ENCODE data around the gene DAAM1.

DAAM1 gene

DNA sequence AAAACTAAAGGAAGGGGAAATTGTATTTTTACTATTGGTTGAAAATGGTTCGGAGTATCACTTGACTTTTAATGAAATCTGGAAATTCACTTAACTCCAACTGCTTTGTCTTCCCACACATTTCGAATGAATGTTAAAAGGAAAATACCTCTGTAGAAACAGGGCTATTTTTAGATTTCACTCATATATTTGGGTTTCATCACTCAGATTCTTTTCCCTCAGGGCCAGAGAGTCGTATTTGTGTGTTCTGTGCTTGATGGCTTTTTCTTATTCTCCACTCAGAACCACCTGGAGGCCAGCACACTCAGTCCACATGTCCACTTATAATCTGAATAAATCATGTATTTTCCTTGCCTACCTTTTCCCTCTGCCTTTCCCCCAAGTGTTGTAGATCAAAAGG lies 40.0 kb downstream of the DAAM1 start:
- Histone ChIP-seq H3K9me3 (ENCODE audit: control insufficient read depth, low read length) (no peaks in the 10 kb centered on the region), H3K4me2 (ENCODE audit: low read length) (no peak overlapping the region), H3K27me3 (ENCODE audit: control insufficient read depth, insufficient read depth, low read length) (no peaks in the 10 kb centered on the region), H3K27ac (no peak overlapping the region), H3K79me2 (peaks cover 80% of the 10 kb centered on the region), H3K4me1 (peaks cover 11% of the 10 kb centered on the region), H3K9ac (no peak overlapping the region), H3K36me3 (ENCODE audit: control insufficient read depth, insufficient read depth, low read length) (no peaks in the 10 kb centered on the region), H3K4me3 (ENCODE audit: low read depth, low read length) (no peak overlapping the region), H2AFZ (no peak overlapping the region)
- TF ChIP-seq, protein P1, sequence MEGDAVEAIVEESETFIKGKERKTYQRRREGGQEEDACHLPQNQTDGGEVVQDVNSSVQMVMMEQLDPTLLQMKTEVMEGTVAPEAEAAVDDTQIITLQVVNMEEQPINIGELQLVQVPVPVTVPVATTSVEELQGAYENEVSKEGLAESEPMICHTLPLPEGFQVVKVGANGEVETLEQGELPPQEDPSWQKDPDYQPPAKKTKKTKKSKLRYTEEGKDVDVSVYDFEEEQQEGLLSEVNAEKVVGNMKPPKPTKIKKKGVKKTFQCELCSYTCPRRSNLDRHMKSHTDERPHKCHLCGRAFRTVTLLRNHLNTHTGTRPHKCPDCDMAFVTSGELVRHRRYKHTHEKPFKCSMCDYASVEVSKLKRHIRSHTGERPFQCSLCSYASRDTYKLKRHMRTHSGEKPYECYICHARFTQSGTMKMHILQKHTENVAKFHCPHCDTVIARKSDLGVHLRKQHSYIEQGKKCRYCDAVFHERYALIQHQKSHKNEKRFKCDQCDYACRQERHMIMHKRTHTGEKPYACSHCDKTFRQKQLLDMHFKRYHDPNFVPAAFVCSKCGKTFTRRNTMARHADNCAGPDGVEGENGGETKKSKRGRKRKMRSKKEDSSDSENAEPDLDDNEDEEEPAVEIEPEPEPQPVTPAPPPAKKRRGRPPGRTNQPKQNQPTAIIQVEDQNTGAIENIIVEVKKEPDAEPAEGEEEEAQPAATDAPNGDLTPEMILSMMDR (IDR thresholded peaks at IDR 0.05), result no peak

DNA sequence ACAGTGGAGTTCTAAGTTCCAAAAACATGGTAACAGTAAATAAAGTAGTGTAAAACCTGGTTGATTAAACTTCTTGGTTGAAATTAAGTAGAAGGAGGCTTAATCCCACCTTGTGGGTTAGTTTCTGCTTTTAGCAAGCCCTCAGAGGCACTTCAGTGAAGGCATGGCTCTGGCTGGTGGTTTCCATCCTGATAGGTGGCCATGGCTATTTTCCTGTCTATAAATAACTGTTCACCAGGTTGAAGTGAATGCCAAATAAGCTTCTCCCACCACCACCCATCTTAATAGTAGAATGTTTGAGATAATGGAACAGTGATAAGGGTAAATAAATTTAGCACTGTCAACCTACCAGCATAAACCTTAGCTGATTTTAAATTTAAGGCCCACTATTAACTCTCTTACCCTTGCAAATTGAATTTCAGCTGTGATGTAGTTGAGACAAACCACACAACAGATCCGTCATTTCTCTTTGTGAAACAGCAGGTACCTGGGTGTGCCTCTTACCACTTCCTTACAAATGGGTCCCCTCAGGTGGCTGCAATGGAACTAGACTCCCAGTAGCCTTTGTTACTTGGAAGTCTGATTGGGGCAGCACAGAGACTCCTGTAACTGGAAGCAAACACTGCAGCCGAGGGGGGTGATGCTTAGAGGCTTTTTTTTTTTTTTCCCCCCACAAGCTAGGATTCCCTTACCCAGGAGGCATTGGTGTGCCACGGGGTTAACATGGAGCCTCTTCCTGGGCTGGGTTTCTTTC lies 41.4 kb downstream of the DAAM1 start:
- H3K4me2 ChIP-seq (ENCODE audit: low read length), result no peak overlapping the region
- no peak overlapping the region for H2AFZ ChIP-seq
- TF ChIP-seq, protein P1 (IDR thresholded peaks at IDR 0.05), result no peak
- H3K79me2 ChIP-seq, result peaks cover 77% of the 10 kb centered on the region
- peaks cover 11% of the 10 kb centered on the region for H3K4me1 ChIP-seq
- H3K27ac ChIP-seq, result no peak overlapping the region
- H3K36me3 ChIP-seq (ENCODE audit: control insufficient read depth, insufficient read depth, low read length), result no peaks in the 10 kb centered on the region
- H3K4me3 ChIP-seq (ENCODE audit: low read depth, low read length), result no peak overlapping the region
- no peaks in the 10 kb centered on the region for H3K27me3 ChIP-seq (ENCODE audit: control insufficient read depth, insufficient read depth, low read length)
- no peak overlapping the region for H3K9ac ChIP-seq
- H3K9me3 ChIP-seq (ENCODE audit: control insufficient read depth, low read length), result no peaks in the 10 kb centered on the region

DNA sequence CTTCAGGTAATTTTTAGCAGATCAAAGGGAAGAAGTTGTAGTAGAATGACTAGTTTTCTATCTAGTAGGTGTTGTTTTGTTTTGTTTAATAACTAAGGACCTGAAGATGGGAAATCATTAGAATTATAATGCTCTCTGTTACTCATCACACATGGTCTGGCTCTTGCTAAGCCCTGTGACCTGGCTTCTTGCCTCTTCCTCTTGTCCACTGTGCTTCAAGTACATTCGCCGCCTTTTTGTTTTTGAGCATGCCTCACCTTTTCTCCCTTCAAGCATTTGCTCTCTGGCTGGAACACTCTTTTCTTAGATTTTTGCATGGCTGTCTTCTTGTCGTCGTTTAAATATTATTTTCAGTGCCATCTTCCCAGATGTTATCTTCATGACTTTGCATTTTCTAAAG lies 47.7 kb downstream of the DAAM1 start:
- Histone ChIP-seq H2AFZ (no peak overlapping the region), H3K27ac (no peak overlapping the region), H3K9me3 (ENCODE audit: control insufficient read depth, low read length) (no peaks in the 10 kb centered on the region), H3K27me3 (ENCODE audit: control insufficient read depth, insufficient read depth, low read length) (no peaks in the 10 kb centered on the region), H3K9ac (no peak overlapping the region), H3K4me1 (peaks cover 5% of the 10 kb centered on the region), H3K79me2 (peaks cover 45% of the 10 kb centered on the region), H3K4me3 (ENCODE audit: low read depth, low read length) (no peak overlapping the region), H3K4me2 (ENCODE audit: low read length) (no peak overlapping the region), H3K36me3 (ENCODE audit: control insufficient read depth, insufficient read depth, low read length) (no peaks in the 10 kb centered on the region)
- TF ChIP-seq, protein P1 (IDR thresholded peaks at IDR 0.05), result no peak

DNA sequence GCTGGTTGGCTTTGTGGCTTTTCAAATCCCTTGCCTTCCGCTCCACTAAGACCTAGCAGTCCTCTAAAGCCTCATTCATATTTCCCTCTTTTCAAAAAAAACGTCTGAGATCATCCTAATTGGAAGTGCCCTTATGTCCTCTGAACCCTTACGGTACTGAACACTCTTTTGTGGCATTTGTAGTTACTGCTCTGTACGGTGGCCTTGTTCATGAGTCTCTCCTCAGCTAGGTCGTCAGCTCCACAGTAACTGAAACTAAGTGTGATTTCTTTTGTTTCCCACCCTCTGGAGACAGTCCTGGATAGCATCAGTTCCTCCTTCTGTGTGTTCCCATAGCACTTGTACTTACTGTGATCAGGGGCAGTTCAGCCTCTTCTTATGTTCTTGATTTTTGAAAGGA lies 49.7 kb downstream of the DAAM1 start:
- no peaks in the 10 kb centered on the region for H3K36me3 ChIP-seq (ENCODE audit: control insufficient read depth, insufficient read depth, low read length)
- no peak overlapping the region for H3K27ac ChIP-seq
- H2AFZ ChIP-seq, result no peak overlapping the region
- H3K4me3 ChIP-seq (ENCODE audit: low read depth, low read length), result no peak overlapping the region
- peaks cover 28% of the 10 kb centered on the region for H3K79me2 ChIP-seq
- peaks cover 5% of the 10 kb centered on the region for H3K4me1 ChIP-seq
- TF ChIP-seq, protein P1 (IDR thresholded peaks at IDR 0.05), result no peak
- no peaks in the 10 kb centered on the region for H3K27me3 ChIP-seq (ENCODE audit: control insufficient read depth, insufficient read depth, low read length)
- no peaks in the 10 kb centered on the region for H3K9me3 ChIP-seq (ENCODE audit: control insufficient read depth, low read length)
- no peak overlapping the region for H3K9ac ChIP-seq
- no peak overlapping the region for H3K4me2 ChIP-seq (ENCODE audit: low read length)

DNA sequence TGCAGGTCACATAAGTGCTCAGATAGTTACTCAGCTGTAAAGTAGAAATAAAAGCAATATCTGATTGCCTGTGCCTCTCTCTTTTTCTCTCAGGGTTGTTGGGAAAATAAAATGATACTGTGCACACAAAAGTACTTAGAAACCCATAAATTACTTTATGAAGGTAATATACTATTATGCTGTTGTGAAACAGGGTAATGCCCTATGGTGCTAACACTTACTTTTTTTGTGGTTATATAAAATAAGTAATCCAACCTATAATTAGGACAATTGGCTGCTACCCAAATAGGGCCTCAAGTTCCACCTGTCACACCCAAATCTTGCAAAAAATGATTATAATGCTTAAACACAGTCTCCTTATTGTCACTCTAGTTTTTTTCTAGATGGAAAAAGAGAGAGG lies 50.6 kb downstream of the DAAM1 start:
- Histone ChIP-seq H3K9me3 (ENCODE audit: control insufficient read depth, low read length) (no peaks in the 10 kb centered on the region), H3K9ac (no peak overlapping the region), H3K4me1 (peaks cover 5% of the 10 kb centered on the region), H3K4me2 (ENCODE audit: low read length) (no peak overlapping the region), H3K4me3 (ENCODE audit: low read depth, low read length) (no peak overlapping the region), H3K36me3 (ENCODE audit: control insufficient read depth, insufficient read depth, low read length) (no peaks in the 10 kb centered on the region), H3K27me3 (ENCODE audit: control insufficient read depth, insufficient read depth, low read length) (no peaks in the 10 kb centered on the region), H2AFZ (no peak overlapping the region), H3K79me2 (peaks cover 21% of the 10 kb centered on the region), H3K27ac (no peak overlapping the region)
- TF ChIP-seq, protein P1 (IDR thresholded peaks at IDR 0.05), result no peak
